Measurements from ENCODE around the gene MYDGF.
"Not testable (repeated sequence)": the region's sequence is repeated elsewhere in the genome, so short reads cannot be mapped to it uniquely, and the experiment has no call there.

DNA sequence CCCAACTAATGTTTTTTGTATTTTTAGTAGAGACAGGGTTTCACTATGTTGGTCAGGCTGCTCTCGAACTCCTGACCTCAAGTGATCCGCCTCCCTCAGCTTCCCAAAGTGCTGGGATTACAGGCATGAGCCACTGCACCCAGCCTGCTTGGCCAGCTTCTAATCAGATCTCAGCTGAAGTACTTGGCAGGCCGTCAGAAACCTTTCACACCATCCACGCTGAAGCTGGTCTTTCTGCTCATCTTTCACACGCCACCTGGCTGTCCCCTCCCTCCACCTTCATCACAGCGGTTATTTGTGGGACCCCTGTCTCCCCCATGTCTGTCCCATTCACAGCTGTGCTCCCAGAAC, 45.0 kb upstream of the MYDGF start:
- not testable (repeated sequence) for TF ChIP-seq CTCF (IDR thresholded peaks at IDR 0.05; ENCODE audit: low read length); EZH2 (IDR thresholded peaks at IDR 0.05; ENCODE audit: borderline replicate concordance, low read length)

All from OCI-LY1 (cell line).